Activated T-cell treated with anti-CD3 and anti-CD28 coated beads, Interleukin-2, amount 50 U/mL, for 24 hours (primary cell): ENCODE measurements around the gene BACH1.
"Not testable (repeated sequence)": the region's sequence is repeated elsewhere in the genome, so short reads cannot be mapped to it uniquely, and the experiment has no call there.

ENCODE experiments used
- DNase-seq: peaks from one replicate; pipeline ENCODE4 v3.0.0-alpha.2; 2020
- H3K27ac Mint-ChIP-seq: 2 replicates; pipeline ENCODE4 v1.8.0; 2020; ENCODE audit warnings: mild to moderate bottlenecking, mixed read lengths
- H3K27me3 Mint-ChIP-seq: 2 replicates; pipeline ENCODE4 v1.8.0; 2020; ENCODE audit warnings: mixed read lengths
- H3K36me3 Mint-ChIP-seq: 2 replicates; pipeline ENCODE4 v1.8.0; 2020; ENCODE audit warnings: low read depth, mixed read lengths
- H3K4me1 Mint-ChIP-seq: 2 replicates; pipeline ENCODE4 v1.8.0; 2020; ENCODE audit warnings: low read depth, mixed read lengths
- H3K4me3 Mint-ChIP-seq: 2 replicates; pipeline ENCODE4 v1.8.0; 2020; ENCODE audit warnings: mild to moderate bottlenecking, moderate library complexity, mixed read lengths
- H3K9me3 Mint-ChIP-seq: 2 replicates; pipeline ENCODE4 v1.8.0; 2020; ENCODE audit warnings: mixed read lengths

The BACH1 gene

DNA sequence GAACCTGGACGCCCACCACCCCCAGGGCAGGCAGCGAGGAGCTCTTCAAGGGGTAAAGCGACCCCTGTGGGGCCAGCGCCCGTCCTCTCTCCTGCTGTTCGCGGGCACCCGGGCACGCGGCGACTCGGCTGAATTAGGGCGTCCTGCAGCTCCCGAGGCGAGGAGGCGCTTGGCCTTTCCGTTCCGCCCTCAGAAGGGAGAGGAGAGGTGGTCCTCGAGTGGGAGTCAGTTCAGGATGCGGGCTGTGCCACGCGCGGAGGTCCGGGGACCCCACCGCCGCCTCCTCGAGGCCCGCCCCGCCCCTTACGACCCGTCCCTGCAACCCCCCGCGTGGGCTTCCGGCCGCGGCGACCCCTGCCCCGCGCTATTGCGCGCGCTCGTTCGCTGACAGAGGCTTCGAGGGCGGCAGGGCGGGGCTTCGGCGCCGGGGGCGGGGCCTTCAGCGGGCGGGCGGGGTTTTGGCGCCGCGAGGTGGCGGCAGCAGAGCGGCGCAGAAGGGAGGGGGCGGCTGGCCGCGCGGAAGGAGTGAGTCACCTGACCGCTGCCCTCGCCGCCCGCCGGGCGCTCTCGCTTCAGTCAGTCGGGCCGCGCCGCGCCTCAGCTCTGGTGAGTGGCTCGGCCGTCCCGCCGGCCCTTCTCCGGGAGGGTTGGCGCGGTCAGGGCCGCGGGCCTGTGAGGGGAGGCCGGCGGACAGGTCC is at the start of gene BACH1:
BACH1 (plus strand) TSS at position 575 of the 698 bp plus-strand sequence. CDS start 22,359 bp downstream, outside the sequence.
- Mint-ChIP-seq H3K4me1 (peaks cover 76% of the 10 kb centered on the region), H3K36me3 (peaks cover 18% of the 10 kb centered on the region), H3K27me3 (peaks cover 6% of the 10 kb centered on the region), H3K4me3 (peak within 1 kb of the TSS; percentile 84), H3K9me3 (peaks cover 12% of the 10 kb centered on the region), H3K27ac (peak within 1 kb of the TSS; percentile 95)
- peak; percentile 90 for DNase-seq

DNA sequence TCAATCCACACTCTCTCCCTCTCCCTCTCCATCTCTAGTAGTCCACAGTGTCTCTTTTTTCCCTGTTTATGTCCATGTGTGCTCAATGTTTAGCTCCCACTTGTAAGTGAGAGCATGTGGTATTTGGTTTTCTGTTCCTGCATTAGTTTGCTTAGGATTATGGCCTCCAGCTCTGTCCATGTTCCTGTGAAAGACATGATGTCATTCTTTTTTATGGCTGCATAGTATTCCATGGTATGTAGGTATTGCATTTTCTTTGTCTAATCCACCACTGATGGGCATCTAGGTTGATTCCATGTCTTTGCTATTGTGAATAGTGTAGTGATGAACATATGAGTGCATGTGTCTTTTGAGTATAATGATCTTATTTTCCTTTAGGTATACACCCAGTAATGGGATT is 49.4 kb upstream of the BACH1 start:
- not testable (repeated sequence) for H3K27ac Mint-ChIP-seq, H3K36me3 Mint-ChIP-seq, H3K4me3 Mint-ChIP-seq, DNase-seq
- Mint-ChIP-seq H3K4me1 (peaks cover 13% of the 10 kb centered on the region), H3K27me3 (peaks cover 38% of the 10 kb centered on the region), H3K9me3 (peaks cover 15% of the 10 kb centered on the region)

- H3K4me3 Mint-ChIP-seq, result no peak overlapping the region
- peaks cover 39% of the 10 kb centered on the region for H3K27me3 Mint-ChIP-seq
- H3K4me1 Mint-ChIP-seq, result peaks cover 2% of the 10 kb centered on the region
- no peak for DNase-seq
- peaks cover 22% of the 10 kb centered on the region for H3K9me3 Mint-ChIP-seq
- peaks cover 8% of the 10 kb centered on the region for H3K36me3 Mint-ChIP-seq
- H3K27ac Mint-ChIP-seq, result no peak overlapping the region
Measured at GRCh38 chr21:29250636-29251035, 48.1 kb upstream of the BACH1 start.

GRCh38 chr21:29253861-29254260 is 44.9 kb upstream of the BACH1 start:
- H3K27ac Mint-ChIP-seq, H3K36me3 Mint-ChIP-seq, H3K4me3 Mint-ChIP-seq, DNase-seq, H3K4me1 Mint-ChIP-seq: not testable (repeated sequence)
- Mint-ChIP-seq H3K9me3 (peaks cover 26% of the 10 kb centered on the region), H3K27me3 (peaks cover 47% of the 10 kb centered on the region)

GRCh38 chr21:29254550-29254949 is 44.2 kb upstream of the BACH1 start:
- Mint-ChIP-seq H3K4me1 (peaks cover 1% of the 10 kb centered on the region), H3K36me3 (peaks cover 8% of the 10 kb centered on the region), H3K27ac (no peak overlapping the region), H3K9me3 (peaks cover 23% of the 10 kb centered on the region), H3K4me3 (no peak overlapping the region), H3K27me3 (peaks cover 43% of the 10 kb centered on the region)
- no peak for DNase-seq

GRCh38 chr21:29256126-29256910 is 42.4 kb upstream of the BACH1 start:
- Mint-ChIP-seq H3K4me3 (no peak overlapping the region), H3K4me1 (peaks cover 1% of the 10 kb centered on the region), H3K9me3 (peaks cover 23% of the 10 kb centered on the region), H3K27ac (no peak overlapping the region), H3K36me3 (peaks cover 8% of the 10 kb centered on the region), H3K27me3 (peaks cover 32% of the 10 kb centered on the region)
- no peak for DNase-seq

DNA sequence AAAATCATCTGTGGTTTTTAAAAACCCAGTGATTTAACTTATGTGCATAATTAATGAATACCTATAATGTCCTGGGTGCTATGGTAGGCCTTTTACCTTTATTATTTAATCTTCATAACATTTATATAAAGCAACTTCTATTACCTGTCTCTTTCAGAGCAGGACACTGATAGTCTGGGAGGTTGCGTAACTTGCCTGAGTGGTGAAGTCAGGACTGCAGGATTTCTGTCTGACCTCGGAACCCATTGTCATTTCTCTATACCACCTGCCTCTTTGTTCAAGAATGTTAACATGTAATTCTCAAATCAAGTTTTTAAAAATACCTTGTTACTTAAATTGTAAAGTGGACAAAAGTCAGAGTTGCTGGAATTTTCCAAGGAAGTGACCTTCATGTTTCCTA is 41.0 kb upstream of the BACH1 start:
- Mint-ChIP-seq H3K27ac (no peak overlapping the region), H3K4me1 (peaks cover 1% of the 10 kb centered on the region), H3K9me3 (peaks cover 22% of the 10 kb centered on the region), H3K36me3 (peaks cover 8% of the 10 kb centered on the region), H3K27me3 (peaks cover 24% of the 10 kb centered on the region), H3K4me3 (no peak overlapping the region)
- no peak for DNase-seq

DNA sequence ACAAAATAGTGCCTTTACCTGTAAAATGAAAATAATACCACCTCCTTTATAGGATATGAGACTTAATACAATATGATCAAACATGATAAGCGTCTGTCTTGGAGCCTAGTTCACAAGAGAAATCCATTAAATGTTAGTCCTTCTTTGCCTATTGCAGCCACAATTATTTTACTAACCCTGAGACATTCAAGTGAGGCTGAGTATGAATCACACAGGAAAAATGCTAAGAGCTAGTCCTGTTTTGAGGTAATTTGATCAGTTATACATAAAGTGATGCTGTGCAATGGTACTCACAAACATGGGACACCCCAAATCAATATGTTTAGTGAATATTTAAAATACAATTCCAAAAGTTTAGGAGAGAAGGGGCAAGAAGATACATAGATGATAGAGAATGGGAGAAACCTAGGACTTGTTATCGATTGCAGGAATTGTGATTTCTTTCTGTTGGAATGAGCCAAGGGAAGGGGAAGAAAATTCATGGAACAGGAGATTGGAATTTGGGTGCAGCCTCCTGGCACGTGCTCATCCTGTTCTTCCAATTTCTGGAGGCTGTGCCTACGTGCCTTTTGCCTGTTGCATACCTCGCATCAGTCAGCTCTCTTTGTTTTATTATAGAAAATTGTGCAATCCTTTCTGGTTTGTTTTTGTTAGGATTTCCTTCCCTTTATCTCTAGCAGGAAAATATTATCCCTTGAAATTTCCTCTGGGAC is 39.9 kb upstream of the BACH1 start:
- no peak for DNase-seq
- Mint-ChIP-seq H3K4me3 (no peak overlapping the region), H3K4me1 (peaks cover 1% of the 10 kb centered on the region), H3K27me3 (peaks cover 19% of the 10 kb centered on the region), H3K27ac (no peak overlapping the region), H3K9me3 (peaks cover 16% of the 10 kb centered on the region), H3K36me3 (peaks cover 4% of the 10 kb centered on the region)

- DNase-seq, result no peak
- H3K27me3 Mint-ChIP-seq, result peaks cover 15% of the 10 kb centered on the region
- H3K4me1 Mint-ChIP-seq, result peaks cover 4% of the 10 kb centered on the region
- H3K36me3 Mint-ChIP-seq, result no peaks in the 10 kb centered on the region
- H3K9me3 Mint-ChIP-seq, result peaks cover 9% of the 10 kb centered on the region
- no peak overlapping the region for H3K27ac Mint-ChIP-seq
- no peak overlapping the region for H3K4me3 Mint-ChIP-seq
Measured at GRCh38 chr21:29260461-29260860, 38.3 kb upstream of the BACH1 start.

DNA sequence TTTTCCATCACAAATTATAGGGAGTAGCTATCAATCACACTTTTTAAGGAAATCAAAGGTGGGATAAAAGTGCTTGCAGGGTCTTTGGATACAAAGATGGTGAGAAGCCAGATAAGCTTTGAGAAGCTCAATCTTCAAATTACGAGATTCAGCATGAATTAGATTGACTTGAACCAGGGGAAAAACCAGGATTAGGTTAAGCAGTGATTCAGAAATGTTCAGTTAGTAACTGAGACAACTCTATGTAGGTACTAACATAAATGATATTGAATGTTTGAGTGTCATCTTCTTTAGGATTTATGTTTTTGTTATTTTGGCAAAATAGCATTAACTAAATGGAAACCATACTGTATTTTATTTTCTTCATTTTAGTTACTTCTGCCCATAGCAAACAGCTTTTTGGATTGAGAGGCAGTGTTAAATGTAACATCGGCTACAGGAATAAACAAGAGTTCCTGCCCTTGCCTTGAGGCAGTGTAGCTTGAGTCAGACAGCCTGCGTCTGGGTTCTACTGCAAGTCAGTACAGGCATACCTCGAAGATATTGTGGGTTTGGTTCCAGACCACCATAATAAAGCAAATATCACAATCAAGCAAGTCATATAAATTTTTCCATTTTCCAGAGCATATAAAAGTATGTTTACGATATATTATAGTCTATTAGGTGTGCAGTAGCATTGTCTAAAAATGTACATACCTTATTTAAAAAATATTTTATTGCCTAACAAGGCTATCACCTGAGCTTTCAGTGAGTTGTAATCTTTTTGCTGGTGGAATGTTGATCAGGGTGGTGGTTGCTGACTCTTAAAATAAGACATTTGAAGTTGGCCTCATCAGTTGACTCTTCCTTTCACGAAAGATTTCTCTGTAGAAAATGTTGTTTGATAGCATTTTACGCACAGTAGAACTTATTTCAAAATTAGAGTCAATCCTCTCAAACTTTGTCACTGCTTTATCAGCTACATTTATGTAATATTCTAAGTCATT is 36.9 kb upstream of the BACH1 start:
- no peak for DNase-seq
- peaks cover 6% of the 10 kb centered on the region for H3K27me3 Mint-ChIP-seq
- H3K9me3 Mint-ChIP-seq, result peaks cover 9% of the 10 kb centered on the region
- no peak overlapping the region for H3K27ac Mint-ChIP-seq
- no peaks in the 10 kb centered on the region for H3K36me3 Mint-ChIP-seq
- H3K4me3 Mint-ChIP-seq, result no peak overlapping the region
- peaks cover 14% of the 10 kb centered on the region for H3K4me1 Mint-ChIP-seq

DNA sequence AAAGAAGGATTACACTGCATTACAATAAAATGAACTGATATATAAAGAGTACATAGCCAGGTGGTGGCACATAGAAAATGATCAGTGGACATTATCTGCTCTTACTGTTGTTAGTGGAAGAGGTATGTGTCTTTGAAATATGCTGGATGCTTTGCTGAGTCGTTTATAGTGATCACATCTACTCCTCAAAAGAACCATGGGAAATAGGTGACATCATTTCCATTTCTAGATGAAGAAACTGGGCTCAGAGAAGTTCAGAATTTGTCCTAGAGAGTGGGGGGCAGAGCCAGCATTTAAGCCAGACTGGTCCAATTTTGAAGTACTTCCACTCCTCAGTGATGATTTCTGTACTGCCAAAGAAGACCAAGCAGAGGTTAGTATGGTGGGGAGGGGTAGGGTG is 34.0 kb upstream of the BACH1 start:
- Mint-ChIP-seq H3K9me3 (peaks cover 9% of the 10 kb centered on the region), H3K36me3 (no peaks in the 10 kb centered on the region), H3K4me3 (no peak overlapping the region), H3K4me1 (peaks cover 14% of the 10 kb centered on the region), H3K27me3 (no peaks in the 10 kb centered on the region), H3K27ac (no peak overlapping the region)
- DNase-seq, result no peak

- Mint-ChIP-seq H3K4me3 (no peak overlapping the region), H3K4me1 (peaks cover 14% of the 10 kb centered on the region), H3K27ac (peak overlapping the region; percentile 51), H3K36me3 (no peaks in the 10 kb centered on the region), H3K9me3 (peaks cover 11% of the 10 kb centered on the region), H3K27me3 (no peaks in the 10 kb centered on the region)
- no peak for DNase-seq
Measured at GRCh38 chr21:29265690-29266479, 32.8 kb upstream of the BACH1 start.

- Mint-ChIP-seq H3K27me3 (no peaks in the 10 kb centered on the region), H3K4me3 (no peak overlapping the region), H3K4me1 (peaks cover 14% of the 10 kb centered on the region), H3K36me3 (no peaks in the 10 kb centered on the region), H3K27ac (no peak overlapping the region), H3K9me3 (peaks cover 11% of the 10 kb centered on the region)
- DNase-seq, result no peak
Measured at GRCh38 chr21:29267666-29268065, 31.1 kb upstream of the BACH1 start.
